ENCODE measurements around the gene NXT2.

- no peak for TF ChIP-seq EZH2 (IDR thresholded peaks at IDR 0.05; ENCODE audit: low read length, unreplicated experiment)
- TF ChIP-seq CTCF (conservative IDR thresholded peaks at IDR 0.05; ENCODE audit: low read depth, low read length), result no peak
These were observed 47.5 kb upstream of the NXT2 start for GRCh38 chrX:109489174-109489573.

All from PC-3 (cell line).